Thoracic aorta (tissue), 2 donors: Measurements from ENCODE around the gene SCRN2. TPM values are rescaled to one million over a fixed set of nuclear protein-coding genes. Genes with fewer than 3 reads are reported as not detected.
A peak's percentile ranks its signal among the peaks of the same experiment; 100 is the strongest.

Experiments
- ATAC-seq: fragments of 150-250 bp; one replicate; pipeline ENCODE4 v1.8.0; 2017; ENCODE audit warnings: low read depth; ENCODE audit not compliant: insufficient number of reproducible peaks, low FRiP score
- DNase-seq: peaks from one replicate; pipeline ENCODE4 v3.0.0-alpha.2; 2020; ENCODE audit warnings: low spot score
- H3K27ac ChIP-seq, 2 donors: fragments of 200-600 bp; sonication (generic); 1 replicate in 1 of 2; 2 replicates in 1 of 2; pipeline ENCODE4 v1.5.1; 2016; ENCODE audit warnings: mild to moderate bottlenecking in 2 of 2, moderate library complexity in 2 of 2
- H3K27me3 ChIP-seq: fragments of 200-600 bp; sonication (generic); replicated peaks from 2 replicates; pipeline ENCODE4 v1.6.0; 2016; ENCODE audit warnings: mild to moderate bottlenecking; ENCODE audit not compliant: insufficient read depth
- H3K36me3 ChIP-seq: fragments of 200-600 bp; sonication (generic); one replicate; pipeline ENCODE4 v1.5.1; 2016
- H3K4me1 ChIP-seq, 2 donors: fragments of 200-600 bp; sonication (generic); 1 replicate in 1 of 2; 2 replicates in 1 of 2; pipeline versions ENCODE4 v1.5.1 to v1.6.0; 2016; ENCODE audit warnings: low read depth in 2 of 2, mild to moderate bottlenecking in 1 of 2; ENCODE audit not compliant: control insufficient read depth in 1 of 2
- H3K4me3 ChIP-seq: fragments of 200-600 bp; sonication (generic); 2 replicates; pipeline ENCODE4 v1.5.1; 2016; ENCODE audit warnings: mild to moderate bottlenecking
- H3K9me3 ChIP-seq: fragments of 200-600 bp; sonication (generic); 2 replicates; pipeline ENCODE4 v1.5.1; 2016
- CTCF ChIP-seq: fragments of 200-600 bp; sonication (generic); IDR thresholded peaks from one replicate; pipeline ENCODE4 v1.5.1; 2019; ENCODE audit warnings: antibody characterized with exemption
- total RNA-seq, 2 donors: library from RNA; depleted of rRNA; stranded (reverse); fragments of >200 nt; gene quantifications; one replicate each; pipeline versions ENCODE4 v1.1.0 to v1.2.3, GENCODE V29; 2016

SCRN2 gene
- total RNA-seq, 2 donors from 2014 or later, result 22.9 to 29.3 TPM

DNA sequence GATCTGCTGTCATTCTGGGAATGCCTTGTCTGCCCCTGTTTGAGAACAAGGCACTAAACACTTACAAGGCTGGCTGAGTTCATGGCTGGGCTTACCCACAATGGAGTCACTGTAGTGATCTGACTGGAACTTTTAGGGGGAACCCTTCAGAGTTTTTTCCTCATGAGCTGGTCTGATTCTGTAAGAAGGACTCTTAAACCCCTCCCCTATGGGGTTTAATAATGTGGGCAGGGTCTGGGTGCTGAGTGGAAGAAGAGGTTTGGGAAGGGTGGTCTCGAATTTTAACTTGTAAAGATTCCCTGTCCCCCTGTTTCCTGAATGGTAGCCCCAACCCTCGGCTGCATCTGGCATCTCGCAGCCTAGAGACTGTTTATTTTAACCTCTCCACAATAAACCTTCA, 50.0 kb downstream of the SCRN2 start:
- ATAC-seq, result no peak
- H3K9me3 ChIP-seq, result no peaks in the 10 kb centered on the region
- H3K27me3 ChIP-seq, result peaks cover 15% of the 10 kb centered on the region
- no peak for TF ChIP-seq CTCF
- peaks cover 2 to 10% of the 10 kb centered on the region in 2 donors for H3K4me1 ChIP-seq
- H3K36me3 ChIP-seq, result no peaks in the 10 kb centered on the region
- H3K4me3 ChIP-seq, result no peak overlapping the region
- DNase-seq, result no peak
- no peak overlapping the region for H3K27ac ChIP-seq

DNA sequence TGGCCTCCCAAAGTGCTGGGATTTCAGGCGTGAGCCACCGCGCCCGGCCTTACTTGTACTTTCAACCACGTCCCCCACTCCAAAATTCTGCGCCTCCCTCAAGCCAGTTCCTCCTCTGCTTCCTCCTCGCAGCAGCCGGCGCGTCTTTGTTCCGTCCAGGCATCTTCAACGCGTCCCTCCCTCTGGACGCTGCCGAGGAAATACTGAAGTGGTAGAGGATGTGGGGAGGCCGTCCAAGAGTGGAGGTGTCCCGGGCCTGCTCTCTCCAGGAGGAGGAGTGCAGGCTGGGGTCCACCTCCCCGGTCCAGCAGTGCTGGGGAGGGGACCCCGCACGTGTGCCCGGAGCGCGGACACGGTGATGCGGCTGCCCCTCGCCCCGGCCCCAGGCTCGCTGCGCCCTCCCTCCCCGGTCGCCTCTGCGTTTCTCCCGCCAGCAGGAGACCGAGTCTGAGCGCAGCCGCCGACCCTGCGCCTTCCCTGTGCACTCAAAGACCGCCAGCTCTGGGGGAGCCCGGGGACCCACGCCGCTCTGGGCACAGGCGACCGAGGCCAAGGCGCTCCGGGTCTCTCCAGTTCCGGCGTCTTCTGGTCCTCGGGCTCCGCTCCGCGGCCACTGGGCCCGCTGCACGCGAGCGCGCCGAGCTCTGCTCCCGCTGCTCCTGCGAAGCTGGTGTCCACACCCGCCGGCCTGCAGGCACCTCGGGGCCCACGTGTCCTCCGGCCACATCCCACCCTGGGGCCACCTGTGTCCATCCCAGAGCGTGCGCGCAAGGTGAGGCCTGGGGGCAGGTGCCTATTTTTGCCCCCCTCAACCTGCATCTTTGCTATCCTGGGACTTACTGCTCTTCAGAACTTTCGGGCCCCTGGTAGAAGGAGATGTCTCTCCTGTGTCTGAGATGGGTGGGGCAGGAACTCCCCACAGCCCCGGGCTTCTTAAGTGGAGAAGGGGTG, 51.2 kb downstream of the SCRN2 start:
- no peak for DNase-seq
- Histone ChIP-seq H3K4me3 (peak overlapping the region; percentile 64), H3K27ac (no peak overlapping the region), H3K4me1 (peaks cover 2 to 10% of the 10 kb centered on the region in 2 donors), H3K9me3 (no peaks in the 10 kb centered on the region), H3K36me3 (no peaks in the 10 kb centered on the region), H3K27me3 (peaks cover 15% of the 10 kb centered on the region)
- peak; percentile 58 for TF ChIP-seq CTCF
- ATAC-seq, result no peak

Other genes starting within 250 kb of the SCRN2 start
- gene KPNB1, start 191.4 kb downstream of the SCRN2 start, total RNA-seq, result 100 to 1,000 TPM; 199 to 223 TPM
- gene TBKBP1, start 147.1 kb downstream of the SCRN2 start, total RNA-seq, result 10 to 100 TPM in 1 of 2 donors, 1 to 10 TPM in 1; 8.8 to 19.1 TPM
- 1 to 10 TPM in 1 of 2 donors, not detected in 1; 1.8 TPM for gene TBX21, start 108.0 kb downstream of the SCRN2 start, total RNA-seq
- gene OSBPL7, start 19.5 kb downstream of the SCRN2 start, total RNA-seq, result 10 to 100 TPM; 15.5 to 20.0 TPM
- gene MRPL10, start 9.7 kb downstream of the SCRN2 start, total RNA-seq, result 10 to 100 TPM; 25.8 to 34.8 TPM
- under 1 TPM in 1 of 2 donors, not detected in 1; 0.42 TPM for gene LRRC46, start 9.6 kb downstream of the SCRN2 start, total RNA-seq
- gene SP6, start 9.9 kb upstream of the SCRN2 start, total RNA-seq, result not detected
- gene SP2, start 55.0 kb upstream of the SCRN2 start, total RNA-seq, result 10 to 100 TPM in 1 of 2 donors, 1 to 10 TPM in 1; 6.4 to 10.9 TPM
- 10 to 100 TPM; 16.9 to 28.9 TPM for gene PNPO, start 100.3 kb upstream of the SCRN2 start, total RNA-seq
- gene PRR15L, start 116.6 kb upstream of the SCRN2 start, total RNA-seq, result 1 to 10 TPM in 1 of 2 donors, not detected in 1; 1.4 TPM
- 100 to 1,000 TPM; 125 to 192 TPM for gene CDK5RAP3, start 129.8 kb upstream of the SCRN2 start, total RNA-seq
- gene COPZ2, start 196.5 kb upstream of the SCRN2 start, total RNA-seq, result 10 to 100 TPM; 46.8 to 70.9 TPM
- 100 to 1,000 TPM; 131 to 155 TPM for gene NFE2L1, start 207.1 kb upstream of the SCRN2 start, total RNA-seq